ENCODE data around the gene PHRF1. TPM values are rescaled to one million over a fixed set of nuclear protein-coding genes. Genes with fewer than 3 reads are reported as not detected.
"Not testable (repeated sequence)": the region's sequence is repeated elsewhere in the genome, so short reads cannot be mapped to it uniquely, and the experiment has no call there.

PHRF1 gene
- total RNA-seq, 1 donor, result 29.4 TPM

DNA sequence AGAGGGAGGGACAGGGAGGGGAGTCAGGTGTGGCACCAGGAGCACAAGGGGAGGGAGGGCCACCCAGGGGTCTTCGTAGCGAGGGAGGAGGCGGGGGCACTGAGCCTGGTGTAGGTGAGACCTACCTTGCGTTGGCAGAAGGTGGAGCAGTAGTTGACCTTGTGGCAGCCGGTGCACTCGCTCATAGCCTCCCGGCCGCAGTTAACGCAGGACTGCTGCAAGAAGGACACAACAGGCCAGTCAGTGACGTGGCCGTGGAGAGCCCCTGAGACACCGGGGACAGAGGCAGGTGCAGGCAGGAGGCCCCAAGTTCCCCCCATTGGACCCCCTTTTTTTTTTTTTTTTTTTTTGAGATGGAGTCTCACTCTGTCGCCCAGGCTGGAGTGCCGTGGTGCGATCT is 77.6 kb downstream of the PHRF1 start:
- no peak for DNase-seq (ENCODE audit: low read depth)
- TF ChIP-seq, protein P1, sequence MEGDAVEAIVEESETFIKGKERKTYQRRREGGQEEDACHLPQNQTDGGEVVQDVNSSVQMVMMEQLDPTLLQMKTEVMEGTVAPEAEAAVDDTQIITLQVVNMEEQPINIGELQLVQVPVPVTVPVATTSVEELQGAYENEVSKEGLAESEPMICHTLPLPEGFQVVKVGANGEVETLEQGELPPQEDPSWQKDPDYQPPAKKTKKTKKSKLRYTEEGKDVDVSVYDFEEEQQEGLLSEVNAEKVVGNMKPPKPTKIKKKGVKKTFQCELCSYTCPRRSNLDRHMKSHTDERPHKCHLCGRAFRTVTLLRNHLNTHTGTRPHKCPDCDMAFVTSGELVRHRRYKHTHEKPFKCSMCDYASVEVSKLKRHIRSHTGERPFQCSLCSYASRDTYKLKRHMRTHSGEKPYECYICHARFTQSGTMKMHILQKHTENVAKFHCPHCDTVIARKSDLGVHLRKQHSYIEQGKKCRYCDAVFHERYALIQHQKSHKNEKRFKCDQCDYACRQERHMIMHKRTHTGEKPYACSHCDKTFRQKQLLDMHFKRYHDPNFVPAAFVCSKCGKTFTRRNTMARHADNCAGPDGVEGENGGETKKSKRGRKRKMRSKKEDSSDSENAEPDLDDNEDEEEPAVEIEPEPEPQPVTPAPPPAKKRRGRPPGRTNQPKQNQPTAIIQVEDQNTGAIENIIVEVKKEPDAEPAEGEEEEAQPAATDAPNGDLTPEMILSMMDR (IDR thresholded peaks at IDR 0.05; ENCODE audit: insufficient read depth, low read depth, low read length), result no peak
- no peak overlapping the region for H3K4me3 ChIP-seq (ENCODE audit: low read depth, low read length)

DNA sequence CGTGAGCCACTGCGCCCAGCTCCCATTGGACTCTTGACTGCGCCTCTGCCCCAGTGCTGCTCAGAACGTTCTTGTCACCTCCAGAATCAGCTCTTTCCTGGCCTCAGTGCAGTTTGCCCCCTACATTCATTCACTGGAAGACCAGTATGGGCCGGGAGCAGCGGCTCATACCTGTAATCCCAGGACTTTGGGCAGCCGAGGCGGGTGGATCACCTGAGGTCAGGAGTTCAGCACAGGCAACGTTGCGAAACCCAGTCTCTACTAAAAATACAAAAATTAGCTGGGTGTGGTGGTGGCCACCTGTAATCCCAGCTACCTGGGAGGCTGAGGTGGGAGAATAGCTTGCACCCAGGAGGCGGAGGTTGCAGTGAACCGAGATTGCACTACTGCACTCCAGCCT is 78.2 kb downstream of the PHRF1 start:
- DNase-seq (ENCODE audit: low read depth); H3K4me3 ChIP-seq (ENCODE audit: low read depth, low read length): not testable (repeated sequence)

DNA sequence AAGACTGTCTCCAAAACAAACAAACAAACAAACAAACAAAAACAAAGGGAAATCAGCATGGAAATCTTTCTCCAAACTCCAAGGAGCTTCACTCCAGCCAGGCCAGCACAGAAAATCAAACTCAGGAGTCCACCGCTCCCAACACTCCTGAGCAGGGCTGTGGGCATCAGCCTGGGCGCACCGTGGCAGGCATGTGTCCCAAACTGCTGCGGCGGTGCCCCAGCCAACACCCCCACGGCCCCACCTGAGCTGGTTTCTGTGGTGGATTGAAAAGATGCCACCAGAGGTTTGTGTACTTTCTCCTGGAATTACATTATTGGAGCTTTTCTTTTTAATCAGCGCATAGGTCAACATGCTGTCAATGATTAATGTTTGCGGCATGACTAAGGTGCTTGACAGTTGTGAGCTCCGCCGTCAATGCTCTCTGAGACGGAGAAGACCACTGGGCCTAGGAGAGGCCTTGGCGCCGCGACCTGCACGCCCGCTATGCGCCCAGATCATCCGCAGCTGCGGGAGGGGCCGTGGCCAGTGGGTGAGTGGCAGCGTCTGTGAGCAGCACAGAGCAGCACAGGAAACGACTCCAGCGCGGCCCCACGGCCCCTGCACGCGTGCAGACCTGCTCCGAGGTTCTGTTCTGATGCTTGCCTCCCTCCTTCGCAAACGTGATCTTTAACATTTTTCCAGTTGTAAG is 78.9 kb downstream of the PHRF1 start:
- no peak overlapping the region for H3K4me3 ChIP-seq (ENCODE audit: low read depth, low read length)
- DNase-seq (ENCODE audit: low read depth), result no peak
- TF ChIP-seq, protein P1 (IDR thresholded peaks at IDR 0.05; ENCODE audit: insufficient read depth, low read depth, low read length), result no peak

DNA sequence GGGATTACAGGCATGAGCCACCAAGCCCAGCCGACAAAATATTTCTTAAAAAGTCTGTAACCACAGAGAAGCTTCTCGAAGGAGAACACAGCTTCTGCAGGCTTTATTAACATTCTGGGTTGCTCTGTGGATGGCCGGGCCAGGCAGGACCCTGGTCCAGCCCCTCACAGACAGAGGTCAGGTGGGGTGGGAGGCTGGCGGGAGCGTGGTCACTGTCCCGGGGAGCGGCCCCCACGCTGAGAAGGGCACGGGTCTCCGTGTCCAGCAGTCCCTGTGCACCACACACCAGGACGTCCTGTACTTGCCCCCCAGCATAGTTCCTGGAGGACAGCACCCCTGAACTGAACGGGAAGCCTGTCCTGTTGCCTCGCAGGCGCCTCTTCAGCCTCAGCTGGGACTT is 80.2 kb downstream of the PHRF1 start:
- no peak for DNase-seq (ENCODE audit: low read depth)
- TF ChIP-seq, protein P1 (IDR thresholded peaks at IDR 0.05; ENCODE audit: insufficient read depth, low read depth, low read length), result no peak
- H3K4me3 ChIP-seq (ENCODE audit: low read depth, low read length), result no peak overlapping the region

DNA sequence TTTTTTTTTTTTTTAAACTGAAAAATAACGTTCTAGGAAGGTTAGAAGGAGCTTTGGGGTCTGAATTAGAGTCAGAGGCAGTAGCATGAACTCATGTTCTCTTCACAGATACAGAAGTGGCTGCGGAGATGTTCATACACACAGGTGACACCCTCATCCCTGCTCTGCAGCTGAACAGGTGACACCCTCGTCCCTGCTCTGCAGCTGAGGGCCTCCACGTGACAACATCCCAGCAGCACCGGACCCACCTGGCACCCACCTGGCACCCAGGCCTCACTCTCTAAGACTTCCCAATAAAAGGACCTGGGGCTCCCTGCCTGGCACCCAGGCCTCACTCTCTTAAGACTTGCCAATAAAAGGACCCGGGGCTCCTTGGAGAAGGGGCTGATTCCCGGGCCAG is 80.6 kb downstream of the PHRF1 start:
- H3K4me3 ChIP-seq (ENCODE audit: low read depth, low read length), result no peak overlapping the region
- TF ChIP-seq, protein P1 (IDR thresholded peaks at IDR 0.05; ENCODE audit: insufficient read depth, low read depth, low read length), result no peak
- DNase-seq (ENCODE audit: low read depth), result no peak

DNA sequence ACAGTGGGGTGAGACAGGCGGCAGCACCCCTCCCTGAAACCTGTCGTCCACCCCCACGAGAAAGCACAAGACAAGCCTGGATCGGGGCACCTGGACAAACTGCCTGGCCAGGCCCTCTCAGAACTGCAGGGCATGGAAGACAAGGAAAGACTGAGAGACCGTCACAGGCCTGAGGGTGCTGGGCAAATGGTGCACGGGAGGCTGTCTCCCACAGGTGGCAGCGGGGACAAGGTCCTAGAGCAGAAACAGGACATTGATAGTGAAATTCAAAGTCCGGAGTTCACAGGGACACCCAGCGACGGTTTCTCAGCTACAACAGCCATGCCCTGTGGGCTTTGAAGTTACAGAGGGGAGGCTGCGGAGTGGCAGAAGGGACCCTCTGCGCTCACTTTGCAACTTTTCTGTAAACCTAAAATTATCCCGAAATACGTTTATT is 81.4 kb downstream of the PHRF1 start:
- H3K4me3 ChIP-seq (ENCODE audit: low read depth, low read length), result no peak overlapping the region
- TF ChIP-seq, protein P1 (IDR thresholded peaks at IDR 0.05; ENCODE audit: insufficient read depth, low read depth, low read length), result no peak
- no peak for DNase-seq (ENCODE audit: low read depth)

DNA sequence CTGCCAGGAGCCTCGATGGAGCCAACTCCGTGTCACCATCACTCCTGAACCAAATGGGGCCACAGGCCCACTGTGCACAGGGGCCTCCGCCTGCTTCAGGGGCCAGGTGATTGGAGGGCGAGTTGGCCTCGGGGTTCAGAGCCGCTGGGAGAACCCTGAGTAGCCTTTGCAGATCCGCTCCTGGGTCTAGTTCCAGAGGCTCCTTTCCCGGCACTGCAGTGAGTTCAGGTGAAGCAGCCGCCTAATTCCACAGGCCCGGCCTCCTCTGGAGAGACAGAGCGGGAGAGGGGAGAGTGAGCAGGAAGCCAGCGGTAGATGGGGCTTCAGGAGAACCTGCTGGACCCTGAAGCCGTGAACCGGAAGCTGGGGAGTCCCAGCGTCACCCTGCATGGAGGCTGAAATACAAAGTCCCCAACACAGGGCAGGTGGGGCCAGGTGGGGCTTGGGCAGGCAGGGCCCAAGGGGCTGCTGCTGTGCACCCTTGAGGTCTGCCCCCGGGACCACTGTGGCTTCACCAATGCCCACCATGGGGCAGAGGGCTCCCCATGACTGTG is 83.3 kb downstream of the PHRF1 start:
- TF ChIP-seq, protein P1 (IDR thresholded peaks at IDR 0.05; ENCODE audit: insufficient read depth, low read depth, low read length), result no peak
- DNase-seq (ENCODE audit: low read depth), result no peak
- no peak overlapping the region for H3K4me3 ChIP-seq (ENCODE audit: low read depth, low read length)

All from fibroblast of villous mesenchyme (primary cell).